ENCODE data around the gene IL1RAPL1.

The IL1RAPL1 gene

DNA sequence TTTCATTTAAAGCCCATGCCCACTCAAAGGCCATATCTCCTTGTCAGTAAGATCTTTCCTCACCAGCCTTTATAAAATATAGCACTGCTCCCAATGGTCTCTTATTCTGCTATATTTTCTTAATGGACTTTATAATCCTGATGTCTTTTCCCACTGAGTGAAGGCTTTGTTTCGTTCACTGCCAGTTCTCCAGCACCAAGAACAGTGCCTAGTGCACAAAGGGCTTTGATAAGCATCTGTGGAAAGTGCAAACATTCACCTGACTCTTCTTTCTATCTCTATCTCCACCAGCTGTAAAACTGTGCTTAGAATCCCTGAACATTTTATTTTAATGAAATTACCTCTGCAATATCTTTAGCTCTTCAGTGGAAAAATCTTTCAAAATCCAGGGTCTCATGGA is 1054.2 kb downstream of the IL1RAPL1 start:
- DNase-seq (ENCODE audit: low read depth): no peak
- TF ChIP-seq, protein P1, sequence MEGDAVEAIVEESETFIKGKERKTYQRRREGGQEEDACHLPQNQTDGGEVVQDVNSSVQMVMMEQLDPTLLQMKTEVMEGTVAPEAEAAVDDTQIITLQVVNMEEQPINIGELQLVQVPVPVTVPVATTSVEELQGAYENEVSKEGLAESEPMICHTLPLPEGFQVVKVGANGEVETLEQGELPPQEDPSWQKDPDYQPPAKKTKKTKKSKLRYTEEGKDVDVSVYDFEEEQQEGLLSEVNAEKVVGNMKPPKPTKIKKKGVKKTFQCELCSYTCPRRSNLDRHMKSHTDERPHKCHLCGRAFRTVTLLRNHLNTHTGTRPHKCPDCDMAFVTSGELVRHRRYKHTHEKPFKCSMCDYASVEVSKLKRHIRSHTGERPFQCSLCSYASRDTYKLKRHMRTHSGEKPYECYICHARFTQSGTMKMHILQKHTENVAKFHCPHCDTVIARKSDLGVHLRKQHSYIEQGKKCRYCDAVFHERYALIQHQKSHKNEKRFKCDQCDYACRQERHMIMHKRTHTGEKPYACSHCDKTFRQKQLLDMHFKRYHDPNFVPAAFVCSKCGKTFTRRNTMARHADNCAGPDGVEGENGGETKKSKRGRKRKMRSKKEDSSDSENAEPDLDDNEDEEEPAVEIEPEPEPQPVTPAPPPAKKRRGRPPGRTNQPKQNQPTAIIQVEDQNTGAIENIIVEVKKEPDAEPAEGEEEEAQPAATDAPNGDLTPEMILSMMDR (conservative IDR thresholded peaks at IDR 0.05; ENCODE audit: low read length): no peak
- H3K4me3 ChIP-seq (ENCODE audit: low read length): no peak overlapping the region

DNA sequence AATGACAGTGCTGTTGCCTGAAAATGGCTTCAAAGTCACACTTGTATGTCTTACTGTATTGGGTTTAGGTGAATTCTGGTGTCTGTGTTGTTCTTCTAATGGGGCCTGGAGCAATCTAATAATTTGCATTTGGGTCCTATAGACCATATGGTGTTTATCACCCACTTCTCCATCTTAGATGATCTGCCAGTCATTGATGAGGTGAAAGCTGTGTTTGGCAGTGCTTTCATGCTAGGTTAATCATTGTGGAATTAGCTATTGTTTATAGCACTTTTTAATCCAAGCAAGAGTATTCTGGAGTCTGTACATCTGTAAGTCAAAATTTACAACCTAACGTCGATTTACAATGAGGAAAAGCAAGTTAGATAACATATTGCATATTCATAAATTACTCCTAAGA is 1055.9 kb downstream of the IL1RAPL1 start:
- TF ChIP-seq, protein P1 (conservative IDR thresholded peaks at IDR 0.05; ENCODE audit: low read length): no peak
- no peak for DNase-seq (ENCODE audit: low read depth)
- no peak overlapping the region for H3K4me3 ChIP-seq (ENCODE audit: low read length)

DNA sequence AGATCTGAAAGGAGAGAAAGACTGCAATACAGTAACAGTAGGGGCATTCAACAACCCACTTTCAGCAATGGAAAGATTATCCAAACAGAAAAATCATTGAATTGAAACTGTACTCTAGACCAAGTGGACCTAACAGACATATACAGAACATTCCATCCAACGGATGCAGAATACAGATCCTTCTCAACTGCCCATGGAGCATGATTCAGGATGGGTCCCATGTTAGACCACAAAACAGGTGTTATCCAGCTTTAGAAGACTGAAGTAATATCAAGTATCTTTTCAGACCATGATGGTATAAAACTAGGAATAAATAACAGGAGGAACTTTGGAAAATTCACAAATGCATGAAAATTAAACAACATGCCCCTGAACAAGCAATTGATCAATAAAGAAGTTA is 1060.9 kb downstream of the IL1RAPL1 start:
- DNase-seq (ENCODE audit: low read depth): no peak
- TF ChIP-seq, protein P1 (conservative IDR thresholded peaks at IDR 0.05; ENCODE audit: low read length): no peak
- no peak overlapping the region for H3K4me3 ChIP-seq (ENCODE audit: low read length)

DNA sequence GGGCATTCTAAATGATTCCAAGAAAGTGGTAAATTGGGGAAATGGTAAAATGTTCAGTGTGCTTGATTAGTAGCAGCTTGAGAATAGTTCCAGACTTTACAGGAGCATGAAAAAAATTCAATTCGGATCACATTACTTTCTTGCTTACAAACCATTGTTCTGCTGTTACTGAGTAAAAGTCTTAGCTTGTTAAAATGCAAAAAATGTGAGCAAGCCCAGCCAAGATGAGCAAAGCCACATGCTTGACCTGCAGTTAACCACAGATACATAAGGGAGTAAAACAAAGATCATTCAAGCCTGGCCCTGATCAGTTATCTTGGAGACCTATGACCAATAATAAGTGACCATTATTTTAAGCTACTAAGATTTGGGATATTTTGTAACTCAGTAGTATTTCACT is 1065.2 kb downstream of the IL1RAPL1 start:
- peak; percentile 72 for DNase-seq (ENCODE audit: low read depth)
- no peak overlapping the region for H3K4me3 ChIP-seq (ENCODE audit: low read length)
- TF ChIP-seq, protein P1 (conservative IDR thresholded peaks at IDR 0.05; ENCODE audit: low read length): no peak

DNA sequence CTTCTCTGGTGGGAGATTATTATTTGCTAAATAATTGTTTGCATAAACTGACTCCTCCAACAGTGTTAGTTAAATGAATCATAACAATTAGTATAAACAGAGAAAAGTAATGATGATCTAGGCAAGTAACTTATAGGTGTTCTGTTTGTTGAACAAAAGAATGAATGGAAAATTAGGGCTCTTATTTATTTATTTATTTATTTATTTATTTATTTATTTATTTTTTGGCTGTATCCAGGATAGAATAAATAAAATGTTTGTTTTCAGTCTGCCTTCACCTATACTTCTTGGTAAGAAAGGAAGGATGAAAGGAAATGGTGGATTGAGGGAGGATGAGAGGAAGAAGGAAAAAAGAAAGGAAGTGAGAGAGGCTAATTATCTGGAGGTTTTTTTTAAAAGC is 1066.5 kb downstream of the IL1RAPL1 start:
- TF ChIP-seq, protein P1 (conservative IDR thresholded peaks at IDR 0.05; ENCODE audit: low read length): no peak
- DNase-seq (ENCODE audit: low read depth): no peak
- H3K4me3 ChIP-seq (ENCODE audit: low read length): no peak overlapping the region

DNA sequence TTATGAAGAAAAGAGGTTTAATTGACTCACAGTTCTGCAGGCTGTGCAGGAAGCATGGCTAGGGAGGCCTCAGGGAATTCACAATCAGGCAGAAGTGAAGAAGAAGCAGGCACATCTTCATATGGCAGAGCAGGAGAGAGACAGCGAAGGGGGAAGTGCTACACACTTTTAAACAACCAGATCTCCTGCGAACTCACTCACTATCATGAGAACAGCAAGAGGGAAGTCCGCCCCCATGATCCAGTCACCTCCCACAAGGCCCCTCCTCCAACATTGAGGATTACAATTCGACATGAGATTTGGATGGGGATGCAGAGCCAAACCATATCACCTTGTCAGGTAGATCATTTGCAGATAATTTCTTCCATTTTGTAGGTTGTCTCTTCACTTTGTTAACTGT is 1072.7 kb downstream of the IL1RAPL1 start:
- TF ChIP-seq, protein P1 (conservative IDR thresholded peaks at IDR 0.05; ENCODE audit: low read length): no peak
- no peak overlapping the region for H3K4me3 ChIP-seq (ENCODE audit: low read length)
- no peak for DNase-seq (ENCODE audit: low read depth)

DNA sequence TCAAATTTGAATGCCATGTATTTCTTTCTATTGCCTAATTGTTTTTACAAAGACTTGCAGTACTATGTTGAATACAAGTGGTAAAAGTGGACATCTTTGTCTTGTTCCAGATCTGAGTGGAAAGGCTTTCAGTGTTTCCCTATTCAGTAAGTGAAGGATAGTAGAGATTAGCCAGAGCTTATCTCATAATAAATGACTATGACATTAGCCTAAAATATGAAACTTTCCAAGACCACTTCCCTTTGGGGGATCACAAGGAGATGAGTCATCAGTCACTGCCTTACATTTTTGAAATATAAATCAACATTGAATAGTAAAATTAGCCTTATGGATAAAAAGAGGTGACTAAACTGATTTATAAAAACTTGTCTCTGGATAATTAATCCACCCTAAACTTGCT is 1074.0 kb downstream of the IL1RAPL1 start:
- peak; percentile 1 for DNase-seq (ENCODE audit: low read depth)
- TF ChIP-seq, protein P1 (conservative IDR thresholded peaks at IDR 0.05; ENCODE audit: low read length): no peak
- H3K4me3 ChIP-seq (ENCODE audit: low read length): no peak overlapping the region

Data from AG10803 (cell line).